ENCODE results near the gene SAMD3. TPM values are rescaled to one million over a fixed set of nuclear protein-coding genes. Genes with fewer than 3 reads are reported as not detected.
"Not testable (repeated sequence)": the region's sequence is repeated elsewhere in the genome, so short reads cannot be mapped to it uniquely, and the experiment has no call there.

Gene SAMD3
- total and polyA plus RNA-seq, 2 of the 8 experiments (the other 6 are each of a cell fraction or from before 2014, with no cell fraction given): 1.8 to 1.9 TPM

DNA sequence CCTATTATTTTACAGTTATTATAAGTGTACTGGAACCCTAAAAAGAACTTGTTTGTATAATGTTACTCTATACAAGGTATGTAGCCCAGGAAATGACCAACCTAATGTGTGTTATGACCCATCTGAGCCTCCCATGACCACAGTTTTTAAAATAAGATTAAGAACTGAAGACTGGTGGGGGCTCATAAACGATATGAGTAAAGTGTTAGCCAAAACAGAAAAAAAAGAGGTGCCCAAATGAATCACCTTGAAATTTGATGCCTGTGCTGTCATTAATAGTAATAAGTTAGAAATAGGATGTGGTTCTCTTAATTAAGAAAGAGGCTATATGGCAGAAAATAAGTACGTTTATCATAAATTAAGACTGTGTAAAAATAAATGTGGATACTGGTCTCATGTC is 42.8 kb upstream of the SAMD3 start:
- H3K9ac ChIP-seq (replicated peaks in 1 of 4; ENCODE audit: extremely low read depth in 1 of 4, low read depth in 3 of 4, low read length in 3 of 4); H2AK5ac ChIP-seq (ENCODE audit: low read depth, low read length); H2BK12ac ChIP-seq (ENCODE audit: low read depth, low read length); H3K4me1 ChIP-seq (replicated peaks in 1 of 4; ENCODE audit: control insufficient read depth in 3 of 4, insufficient read depth in 4 of 4, low read length in 3 of 4); H3K27me3 ChIP-seq (replicated peaks in 1 of 4; ENCODE audit: control insufficient read depth in 3 of 4, extremely low read depth in 1 of 4, insufficient read depth in 3 of 4, low read length in 3 of 4); H4K5ac ChIP-seq (ENCODE audit: insufficient read length, low read depth, low read length); H3K27ac ChIP-seq (ENCODE audit: low read depth, low read length); H3K79me2 ChIP-seq (ENCODE audit: control insufficient read depth in 1 of 2, insufficient read depth in 2 of 2, low read length in 2 of 2); H3K56ac ChIP-seq (replicated peaks; ENCODE audit: insufficient read length, low read depth, low read length); CTCF ChIA-PET (ENCODE audit: partially characterized antibody); H3K18ac ChIP-seq (ENCODE audit: extremely low read depth, low read length); H3K23ac ChIP-seq (ENCODE audit: insufficient read length); H3K14ac ChIP-seq (ENCODE audit: insufficient read length); H4K91ac ChIP-seq (replicated peaks; ENCODE audit: insufficient read length, low read length); H4K20me1 ChIP-seq (replicated peaks in 1 of 2; ENCODE audit: control insufficient read depth in 1 of 2, insufficient read depth in 2 of 2, low read length in 2 of 2); FAIRE-seq; DNase-seq (ENCODE audit: low read depth in 1 of 2, low spot score in 2 of 2); H3K23me2 ChIP-seq (ENCODE audit: low read depth, low read length); H2BK120ac ChIP-seq (replicated peaks; ENCODE audit: low read depth, low read length); H3K4me3 ChIP-seq (ENCODE audit: extremely low read depth in 1 of 4, insufficient read depth in 2 of 4, low read depth in 3 of 4, low read length in 4 of 4); H2BK5ac ChIP-seq (ENCODE audit: low read depth, low read length); POLR2A ChIA-PET (ENCODE audit: partially characterized antibody); H2AFZ ChIP-seq (ENCODE audit: low read length); H2BK20ac ChIP-seq (ENCODE audit: low read length); H4K8ac ChIP-seq (ENCODE audit: extremely low read depth, insufficient read depth, low read length); H2BK15ac ChIP-seq (ENCODE audit: low read length); H3K4me2 ChIP-seq (ENCODE audit: insufficient read depth in 1 of 2, low read depth in 2 of 2, low read length in 2 of 2); H3K4ac ChIP-seq (replicated peaks; ENCODE audit: insufficient read length, low read depth, low read length); H3K36me3 ChIP-seq (ENCODE audit: control insufficient read depth in 2 of 4, insufficient read depth in 4 of 4, low read length in 3 of 4); H3K79me1 ChIP-seq (ENCODE audit: low read depth, low read length): not testable (repeated sequence)
- peaks cover 9 to 11% of the 10 kb centered on the region in 2 experiments; a peak in 3 of 4 replicates for H3K9me3 ChIP-seq (ENCODE audit: insufficient read depth in 2 of 2, low read depth in 1 of 2, low read length in 1 of 2)
- WGBS, 2 experiments (ENCODE audit: extremely low coverage in 1 of 2, insufficient coverage in 1 of 2, insufficient read length in 1 of 2, insufficient replicate concordance in 2 of 2, low coverage in 1 of 2, low lambda C conversion rate in 2 of 2, missing lambda C conversion rate in 1 of 2): 96% methylated on average over 2 of the region's 2 CpGs; no CpG with 5 or more reads in 1 of the 2 experiments

Data from H1 (cell line).